GM21528 (cell line): Measurements from ENCODE around the gene CLEC4M.
"Not testable (repeated sequence)": the region's sequence is repeated elsewhere in the genome, so short reads cannot be mapped to it uniquely, and the experiment has no call there.

Experiments used
- ATAC-seq: cut with Tn5 transposase; IDR thresholded peaks from one replicate; pipeline ENCODE4 v1.9.1; 2021; ENCODE audit warnings: mild to moderate bottlenecking, moderate library complexity; ENCODE audit not compliant: unreplicated experiment, low FRiP score

CLEC4M gene

DNA sequence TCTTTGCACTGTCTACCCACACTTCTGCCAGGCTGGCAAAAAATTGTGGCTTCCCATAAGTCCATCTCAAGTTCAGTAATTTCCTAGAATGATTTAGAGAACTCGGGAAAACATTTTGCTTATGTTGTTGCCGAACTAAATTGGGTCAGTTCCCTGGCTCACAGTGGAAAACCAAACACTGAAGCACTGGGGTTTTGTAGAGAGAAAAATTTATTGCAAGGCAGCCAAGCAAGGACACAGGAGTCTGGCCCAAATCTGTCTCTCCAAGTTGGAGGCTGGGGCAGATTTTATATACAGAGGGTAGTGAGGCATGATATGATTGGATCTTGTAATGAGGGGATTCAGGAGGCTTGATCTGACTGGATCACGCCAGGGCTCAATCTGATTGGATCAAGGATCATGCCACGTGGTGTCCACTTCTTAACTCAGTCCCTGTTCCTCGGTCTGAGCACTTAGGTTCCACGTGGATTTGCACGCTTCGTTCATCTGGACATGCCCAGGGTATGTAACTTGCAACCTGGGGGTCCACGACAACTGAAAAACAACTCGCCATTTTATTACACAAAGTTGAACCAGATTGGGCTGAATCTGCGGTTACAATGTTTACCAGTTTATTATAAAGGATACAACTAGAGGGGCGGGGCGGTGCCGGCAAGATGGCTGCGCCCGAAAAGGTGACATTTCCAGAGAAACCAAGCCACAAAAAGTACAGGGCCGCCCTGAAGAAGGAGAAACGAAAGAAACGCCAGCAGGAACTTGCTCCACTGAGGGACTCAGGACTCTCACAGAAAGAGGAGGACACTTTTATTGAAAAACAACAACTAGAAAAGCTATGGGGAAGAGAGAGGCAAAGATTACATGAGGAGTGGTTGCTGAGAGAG is 23.0 kb upstream of the CLEC4M start:
- no peak for ATAC-seq

DNA sequence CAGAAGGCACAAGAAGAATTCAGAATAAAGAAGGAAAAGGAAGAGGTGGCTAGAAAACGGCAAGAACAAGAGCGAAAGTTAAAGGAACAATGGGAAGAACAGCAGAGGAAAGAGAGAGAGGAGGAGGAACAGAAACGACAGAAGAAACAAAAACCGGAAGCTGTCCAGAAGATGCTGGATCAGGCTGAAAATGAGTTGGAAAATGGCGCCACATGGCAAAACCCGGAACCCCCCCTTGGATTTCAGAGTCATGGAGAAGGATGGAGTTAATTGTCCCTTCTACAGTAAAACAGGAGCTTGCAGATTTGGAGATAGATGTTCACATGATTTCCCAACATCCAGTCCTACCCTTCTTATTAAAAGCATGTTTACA is 22.4 kb upstream of the CLEC4M start:
- ATAC-seq = no peak

DNA sequence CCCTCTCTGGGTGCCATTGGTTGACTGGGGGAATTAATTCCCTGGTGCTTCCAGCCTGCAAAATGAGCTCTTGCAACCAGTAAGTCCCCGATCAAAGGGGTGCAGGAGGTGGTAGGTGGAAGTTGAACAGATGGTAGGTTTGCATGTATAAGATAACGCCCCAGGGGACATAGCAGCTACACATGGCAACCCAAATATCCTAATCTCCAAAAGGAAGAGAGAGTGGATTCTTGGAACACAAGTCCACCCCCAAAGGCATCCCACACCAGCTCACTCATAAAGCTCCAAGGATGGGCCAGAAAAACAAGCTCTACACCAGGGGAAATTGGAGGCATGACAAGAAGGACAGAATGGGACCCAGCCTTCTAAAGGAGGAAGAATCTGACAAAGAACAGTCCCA is 20.5 kb upstream of the CLEC4M start:
- no peak for ATAC-seq

DNA sequence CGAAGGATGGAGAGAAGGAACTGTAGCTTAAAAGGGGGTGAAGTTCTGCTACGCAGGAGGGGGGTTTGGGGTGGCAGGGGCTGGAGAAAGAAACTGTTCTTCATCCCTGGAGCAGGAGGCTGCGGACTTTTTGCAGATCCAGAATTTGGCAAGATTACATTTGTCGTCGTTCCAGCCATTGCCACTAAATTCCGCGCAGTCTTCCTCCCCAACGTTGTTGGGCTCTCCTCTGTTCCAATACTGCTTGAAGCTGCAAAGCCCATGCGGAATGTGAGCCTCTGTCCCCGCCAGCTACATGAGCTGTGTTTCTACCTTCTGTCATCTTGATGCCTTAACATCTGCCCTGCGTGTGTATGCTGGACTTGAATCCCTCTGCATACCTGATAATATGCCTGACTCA is 20.1 kb upstream of the CLEC4M start:
- ATAC-seq = no peak

DNA sequence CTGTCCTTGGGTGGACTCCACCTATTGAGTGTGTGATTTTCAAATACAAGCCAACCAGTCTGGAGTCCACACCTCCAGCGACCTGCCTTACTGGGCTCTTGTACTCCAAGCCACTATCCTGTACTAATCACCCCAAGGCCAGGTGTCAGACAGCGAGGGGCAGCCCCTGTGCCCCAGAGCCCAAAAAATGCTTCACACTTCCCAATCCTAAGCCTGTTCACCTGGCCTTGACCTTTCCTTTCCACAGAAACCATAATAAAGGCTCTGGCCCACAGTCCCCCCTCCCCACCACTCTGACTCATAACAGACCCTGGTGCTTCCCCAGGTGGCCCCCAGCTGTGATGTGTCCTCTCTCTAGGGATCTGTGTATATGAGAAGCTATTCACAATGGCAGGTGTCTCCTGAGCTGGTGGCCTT is 19.6 kb upstream of the CLEC4M start:
- peak; percentile 50 for ATAC-seq

DNA sequence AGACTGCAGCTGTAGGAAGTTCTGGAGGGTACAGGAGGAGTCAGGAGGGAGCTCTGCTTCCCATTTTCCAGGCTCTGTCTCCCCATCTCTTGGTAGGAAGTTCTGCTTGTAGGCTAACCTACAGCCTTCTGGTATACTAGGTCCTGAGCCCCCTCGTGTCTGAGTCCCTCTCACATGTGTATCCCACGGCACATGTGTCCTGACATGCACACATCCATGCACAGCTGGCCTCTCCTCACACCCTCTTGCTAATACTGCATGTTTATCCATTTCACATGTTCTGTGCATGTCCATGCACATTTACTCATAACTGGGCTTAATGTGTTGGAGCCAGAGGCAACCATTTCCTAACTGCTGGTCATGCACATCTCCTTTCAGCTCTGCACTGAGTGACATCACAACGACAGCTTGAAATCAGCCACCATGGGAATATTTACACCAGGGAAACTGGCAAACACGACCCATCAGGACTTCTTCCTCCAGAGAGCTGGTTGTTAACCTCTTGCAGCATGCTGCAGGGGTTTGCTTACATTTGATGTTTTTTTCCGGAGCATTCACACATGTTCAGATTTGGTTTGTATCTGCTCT is 18.8 kb upstream of the CLEC4M start:
- no peak for ATAC-seq

DNA sequence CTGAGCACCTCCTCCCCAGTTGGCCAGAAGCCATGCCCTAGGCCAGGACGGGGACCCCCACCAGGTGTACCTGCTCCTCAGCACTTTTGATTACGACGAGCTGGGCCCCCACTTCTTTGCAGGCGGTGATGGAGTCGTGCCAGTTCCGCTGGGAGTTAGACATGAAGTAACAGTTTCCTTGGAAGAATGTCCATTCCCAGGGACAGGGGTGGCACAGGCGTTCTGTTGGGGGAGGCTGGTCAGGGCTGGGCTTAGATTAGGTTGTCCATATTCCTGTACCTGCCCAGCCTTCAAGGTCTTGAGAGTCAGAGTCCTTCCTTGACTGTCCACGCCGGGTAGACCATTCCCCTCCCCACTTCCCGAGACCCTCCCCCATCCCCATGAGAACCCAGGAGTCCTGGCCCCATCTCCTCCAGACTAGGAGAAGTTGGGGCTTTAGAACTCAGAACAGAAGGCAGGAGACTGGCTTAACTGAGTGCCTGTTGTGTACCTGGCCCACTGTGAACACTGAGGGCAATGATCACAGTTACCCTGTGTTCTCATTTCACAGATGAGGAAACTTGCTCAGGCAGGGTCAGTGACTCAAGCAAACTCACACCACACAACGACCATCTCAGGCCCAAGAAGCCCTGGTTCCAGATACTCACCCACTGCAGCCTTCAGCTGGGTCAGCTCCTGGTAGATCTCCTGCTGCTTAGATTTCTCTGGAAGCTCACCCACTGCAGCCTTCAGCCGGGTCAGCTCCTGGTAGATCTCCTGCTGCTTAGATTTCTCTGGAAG is 18.0 kb upstream of the CLEC4M start:
- ATAC-seq = no peak

DNA sequence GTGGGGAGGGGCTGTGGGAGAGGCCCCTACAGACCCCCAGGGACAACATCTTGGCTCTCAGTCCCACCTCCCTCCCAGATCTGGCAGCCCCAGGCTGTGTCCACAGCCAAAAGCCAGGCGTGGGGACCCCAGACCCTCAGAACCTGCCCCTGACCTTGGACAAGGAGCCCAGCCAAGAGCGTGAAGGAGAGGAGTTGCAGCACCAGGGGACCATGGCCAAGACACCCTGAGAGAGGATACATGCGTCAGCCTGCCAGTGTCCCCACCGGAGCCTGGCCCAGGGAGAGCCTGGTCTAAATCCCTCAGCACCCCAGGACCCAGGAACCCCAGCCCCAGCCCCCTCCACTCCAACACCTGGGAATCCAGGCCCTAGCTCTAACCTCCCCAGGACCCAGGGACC is 16.7 kb upstream of the CLEC4M start:
- ATAC-seq = not testable (repeated sequence)

DNA sequence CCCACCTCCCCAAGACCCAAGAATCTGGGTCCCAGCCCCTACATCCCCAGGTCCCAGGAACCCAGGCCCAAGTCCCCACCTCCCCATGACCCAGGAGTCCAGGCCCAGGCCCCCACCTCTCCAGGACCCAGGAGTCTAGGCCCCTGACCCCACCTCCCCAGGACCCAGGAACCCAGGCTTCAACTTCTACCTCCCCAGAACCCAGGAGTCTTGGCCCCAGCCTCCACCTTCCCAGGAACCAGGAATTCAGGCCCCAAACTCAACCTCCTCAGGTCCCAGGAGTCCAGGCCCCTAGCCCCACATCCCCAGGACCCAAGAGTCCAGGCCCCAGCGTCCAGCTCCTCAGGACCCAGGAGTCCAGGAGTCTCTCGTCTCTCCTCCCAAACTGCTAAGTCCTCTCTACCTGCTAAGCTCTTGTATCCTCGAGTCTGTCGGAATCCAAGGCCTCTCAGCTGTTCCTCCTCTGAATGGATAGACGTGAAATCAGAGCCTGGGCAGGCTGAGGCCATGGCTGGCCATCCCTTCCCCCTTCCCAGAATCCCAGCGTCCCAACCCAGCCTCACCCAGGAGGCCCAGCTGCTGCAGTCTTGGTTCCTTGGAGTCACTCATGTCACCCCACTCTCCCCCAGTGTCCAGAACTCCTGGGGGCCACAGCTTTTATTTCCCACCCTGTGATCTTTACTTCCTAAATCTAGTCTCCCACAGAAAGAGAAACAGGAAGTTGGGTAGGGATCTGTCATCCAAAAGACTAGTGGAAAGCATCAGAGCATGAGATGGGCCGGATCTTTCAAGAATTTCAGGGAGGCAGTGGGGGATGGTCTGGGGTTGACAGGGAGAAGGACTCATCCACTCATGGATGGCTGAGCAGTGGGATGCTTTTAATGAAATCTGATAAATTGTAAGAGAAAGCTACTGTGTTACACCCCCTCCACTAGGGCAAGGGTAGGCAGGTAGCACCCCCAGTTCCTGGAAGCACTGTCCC is 15.8 kb upstream of the CLEC4M start, which contains the start of gene CD209:
Gene CD209 (minus strand): TSS at position 632 of the 982 bp plus-strand sequence. CDS start 23 bp downstream, at position 609.
- no peak for ATAC-seq

DNA sequence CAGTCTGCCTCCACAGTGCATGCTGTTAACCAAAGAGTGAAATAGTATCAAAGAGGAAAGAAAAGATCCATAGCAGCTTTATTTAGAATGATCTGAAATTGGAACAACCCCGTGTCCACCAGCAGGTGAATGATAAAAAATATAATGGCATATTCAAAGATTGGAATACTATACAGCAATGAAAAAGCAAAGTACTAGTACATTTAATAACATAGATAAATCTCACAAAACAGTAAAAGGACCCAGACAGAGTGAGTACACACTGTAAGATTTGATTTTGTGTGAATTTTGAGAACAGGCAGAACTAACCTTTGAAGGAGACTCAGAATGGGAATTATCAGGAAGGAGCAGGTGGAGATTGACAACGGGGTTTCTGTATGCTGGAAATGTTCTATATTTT is 14.9 kb upstream of the CLEC4M start:
- no peak for ATAC-seq

DNA sequence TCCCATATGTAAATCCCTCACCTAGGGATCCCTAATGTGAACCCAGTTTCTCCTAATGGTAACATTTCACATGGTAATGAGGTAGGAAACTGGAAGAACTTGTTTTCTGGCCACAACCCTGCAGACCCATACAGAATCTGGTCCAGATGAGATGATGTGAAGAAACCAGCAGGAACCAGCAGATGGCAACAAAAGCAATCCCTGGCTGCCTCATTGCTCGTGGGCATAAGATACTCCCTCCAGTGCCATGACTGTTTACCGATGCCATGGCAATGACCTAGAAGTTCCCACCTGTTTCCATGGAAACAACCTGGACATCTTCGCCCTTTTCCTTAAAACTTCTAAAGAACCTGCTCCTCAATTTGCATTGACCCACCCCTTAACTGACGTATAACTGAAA is 14.3 kb upstream of the CLEC4M start:
- ATAC-seq = no peak

DNA sequence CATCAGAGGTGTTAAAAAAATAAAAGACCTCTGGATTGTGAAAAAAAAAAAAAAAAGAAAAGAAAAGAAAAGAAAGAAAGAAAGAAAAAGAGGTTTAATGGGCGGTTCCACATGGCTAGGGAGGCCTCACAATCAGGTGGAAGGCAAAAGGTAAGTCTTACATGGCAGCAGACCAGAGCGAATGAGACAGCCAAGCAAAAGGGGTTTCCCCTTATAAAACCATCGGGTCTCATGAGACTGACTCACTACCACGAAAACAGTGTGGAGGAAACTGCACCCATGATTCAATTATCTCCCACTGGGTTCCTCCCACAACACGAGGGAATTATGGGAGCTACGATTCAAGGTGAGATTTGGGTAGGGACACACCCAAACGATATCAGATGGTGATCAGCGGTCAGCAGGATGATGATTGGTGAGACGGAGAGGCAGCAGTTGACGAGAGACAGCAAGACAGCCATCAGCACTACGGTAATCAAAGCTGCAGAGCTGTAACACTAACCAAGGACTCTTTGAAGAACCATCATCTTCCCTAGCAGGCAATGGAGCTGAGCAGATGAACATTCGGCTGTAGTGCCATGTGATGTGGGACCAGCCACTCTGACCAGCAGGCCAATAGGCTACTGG is 11.8 kb upstream of the CLEC4M start:
- no peak for ATAC-seq

DNA sequence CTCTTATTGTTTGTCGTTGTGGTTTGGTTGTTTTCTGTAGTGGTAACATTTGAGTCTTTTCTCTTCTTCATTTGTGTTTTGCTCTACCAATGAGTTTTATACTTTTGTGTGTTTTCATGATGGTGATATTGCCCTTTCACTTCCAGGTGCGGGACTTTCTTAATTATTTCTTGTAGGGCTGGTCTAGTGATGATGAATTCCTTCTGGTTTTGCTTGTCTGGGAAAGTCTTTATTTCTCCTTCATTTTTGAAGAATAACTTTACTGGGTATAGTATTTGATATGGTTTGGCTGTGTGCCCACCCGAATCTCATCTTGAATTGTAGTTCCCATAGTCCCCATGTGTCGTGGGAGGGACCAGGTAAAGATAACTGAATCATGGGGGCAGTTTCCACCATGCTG is 6.8 kb upstream of the CLEC4M start:
- ATAC-seq = no peak

DNA sequence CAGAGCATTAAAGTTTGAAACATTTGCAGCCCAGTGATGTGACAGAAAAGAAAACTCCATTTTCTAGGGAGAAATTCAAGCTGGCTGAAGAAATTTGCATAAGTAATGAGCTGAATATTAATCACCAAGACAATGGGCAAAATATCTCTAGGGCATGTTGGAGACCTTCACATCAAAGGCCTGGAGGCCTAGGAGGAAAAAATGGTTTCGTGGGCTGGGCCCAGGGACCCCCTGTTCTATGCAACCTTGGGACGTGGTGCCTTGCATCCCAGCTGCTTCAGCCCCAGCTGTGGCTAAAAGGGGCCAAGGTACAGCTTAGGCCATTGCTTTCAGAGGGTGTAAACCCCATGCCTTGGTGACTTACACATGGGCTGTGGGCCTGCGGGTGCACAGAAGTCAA is 5.7 kb upstream of the CLEC4M start:
- no peak for ATAC-seq

DNA sequence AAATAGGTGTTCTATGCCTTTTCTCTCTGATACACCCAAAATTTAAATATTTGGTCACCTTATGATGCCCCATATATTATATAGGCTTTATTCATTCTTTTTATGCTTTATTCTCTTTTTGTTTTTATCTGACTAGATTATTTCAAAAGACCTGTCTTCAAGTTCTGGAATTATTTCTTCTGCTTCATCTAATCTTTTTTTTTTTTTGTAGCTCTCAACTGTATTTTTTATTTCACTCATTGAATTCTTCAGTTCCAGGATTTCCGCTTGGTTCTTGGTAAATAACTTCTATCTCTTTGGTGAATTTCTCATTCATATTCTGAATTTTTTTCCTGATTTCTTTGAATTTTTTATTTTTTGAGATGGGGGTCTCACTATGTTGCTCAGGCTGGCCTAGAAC is 3.9 kb upstream of the CLEC4M start:
- no peak for ATAC-seq

DNA sequence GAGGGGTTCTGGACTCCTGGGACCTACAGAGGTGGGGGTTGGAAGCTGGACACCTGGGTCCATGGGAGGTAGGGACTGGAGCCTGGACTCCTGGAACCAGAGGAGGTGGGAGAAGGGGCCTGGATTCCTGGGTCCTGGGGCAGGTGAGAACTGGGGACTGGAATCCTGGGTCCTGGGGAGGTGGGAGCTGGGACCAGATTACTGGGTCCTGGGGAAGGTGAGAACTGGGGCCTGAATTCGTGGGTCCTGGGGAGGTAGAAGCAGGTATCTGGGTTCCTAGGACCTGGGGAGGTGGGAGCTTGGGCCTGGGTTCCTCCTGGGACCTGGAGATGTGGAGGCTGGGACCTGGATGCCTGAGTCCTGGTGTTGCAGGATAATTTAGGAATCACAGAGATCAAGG is 653 bp downstream of the CLEC4M start:
- no peak for ATAC-seq

DNA sequence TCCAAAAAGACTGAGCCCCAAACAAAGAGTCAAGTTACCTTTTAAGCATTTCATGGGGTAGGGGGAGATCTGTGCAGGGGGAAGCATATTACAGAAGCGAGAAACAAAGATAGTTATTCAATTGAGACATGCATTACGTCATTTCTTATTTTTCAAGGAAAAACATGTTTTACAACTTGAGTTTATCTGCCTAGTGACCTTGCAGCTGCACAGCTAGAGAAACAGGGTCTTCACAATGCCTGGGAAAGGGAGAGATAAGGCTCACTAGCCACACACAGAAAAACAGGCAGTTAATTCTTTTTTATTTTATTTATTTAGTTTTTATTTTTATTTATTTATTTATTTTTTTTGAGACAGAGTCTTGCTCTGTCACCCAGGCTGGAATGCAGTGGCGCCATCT is 1.1 kb downstream of the CLEC4M start:
- ATAC-seq = not testable (repeated sequence)

DNA sequence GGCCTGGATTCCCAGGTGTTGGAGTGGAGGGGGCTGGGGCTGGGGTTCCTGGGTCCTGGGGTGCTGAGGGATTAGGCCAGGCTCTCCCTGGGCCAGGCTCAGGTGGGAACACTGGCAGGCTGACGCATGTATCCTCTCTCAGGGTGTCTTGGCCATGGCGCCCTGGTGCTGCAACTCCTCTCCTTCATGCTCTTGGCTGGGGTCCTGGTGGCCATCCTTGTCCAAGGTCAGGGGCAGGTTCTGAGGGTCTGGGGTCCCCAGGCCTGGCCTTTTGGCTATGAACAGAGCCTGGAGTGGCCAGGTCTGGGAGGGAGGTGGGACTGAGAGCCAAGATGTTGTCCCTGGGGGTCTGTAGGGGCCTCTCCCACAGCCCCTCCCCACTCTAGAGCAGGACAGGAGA is 2.0 kb downstream of the CLEC4M start:
- not testable (repeated sequence) for ATAC-seq

DNA sequence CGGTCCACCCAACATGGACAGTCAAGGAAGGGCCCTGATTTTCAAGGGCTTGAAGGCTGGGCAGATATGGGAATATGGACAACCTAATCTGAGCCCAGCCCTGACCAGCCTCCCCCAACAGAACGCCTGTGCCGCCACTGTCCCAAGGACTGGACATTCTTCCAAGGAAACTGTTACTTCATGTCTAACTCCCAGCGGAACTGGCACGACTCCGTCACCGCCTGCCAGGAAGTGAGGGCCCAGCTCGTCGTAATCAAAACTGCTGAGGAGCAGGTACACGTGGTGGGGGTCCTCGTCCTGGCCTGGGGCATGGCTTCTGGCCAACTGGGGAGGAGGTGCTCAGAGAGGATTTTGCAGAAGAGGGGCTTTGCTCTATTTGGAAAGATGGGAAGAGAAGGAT is 3.5 kb downstream of the CLEC4M start:
- no peak for ATAC-seq

DNA sequence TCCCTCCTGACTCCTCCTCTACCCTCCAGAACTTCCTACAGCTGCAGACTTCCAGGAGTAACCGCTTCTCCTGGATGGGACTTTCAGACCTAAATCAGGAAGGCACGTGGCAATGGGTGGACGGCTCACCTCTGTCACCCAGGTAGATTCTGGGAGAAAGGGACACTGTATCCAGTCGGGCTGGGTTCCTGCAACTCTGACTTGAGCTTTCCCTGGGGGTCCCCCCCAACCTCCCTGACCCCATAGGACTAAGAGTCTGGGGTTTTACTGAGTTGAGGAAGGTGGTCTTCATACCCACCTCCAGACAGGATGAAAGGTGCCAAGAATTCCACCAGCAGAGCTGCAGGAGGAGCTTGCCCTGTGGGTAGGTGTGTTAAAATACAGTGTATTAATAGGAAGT is 4.4 kb downstream of the CLEC4M start:
- no peak for ATAC-seq
